ENCODE data around the gene SCAPER.

Gene SCAPER

GRCh38 chr15:76667943-76668715 is 237.0 kb downstream of the SCAPER start:
- ChIA-PET CTCF (no interaction called here), POLR2A (no interaction called here)
- DNase-seq (ENCODE audit: extremely low spot score): no peak
- TF ChIP-seq, protein P1, sequence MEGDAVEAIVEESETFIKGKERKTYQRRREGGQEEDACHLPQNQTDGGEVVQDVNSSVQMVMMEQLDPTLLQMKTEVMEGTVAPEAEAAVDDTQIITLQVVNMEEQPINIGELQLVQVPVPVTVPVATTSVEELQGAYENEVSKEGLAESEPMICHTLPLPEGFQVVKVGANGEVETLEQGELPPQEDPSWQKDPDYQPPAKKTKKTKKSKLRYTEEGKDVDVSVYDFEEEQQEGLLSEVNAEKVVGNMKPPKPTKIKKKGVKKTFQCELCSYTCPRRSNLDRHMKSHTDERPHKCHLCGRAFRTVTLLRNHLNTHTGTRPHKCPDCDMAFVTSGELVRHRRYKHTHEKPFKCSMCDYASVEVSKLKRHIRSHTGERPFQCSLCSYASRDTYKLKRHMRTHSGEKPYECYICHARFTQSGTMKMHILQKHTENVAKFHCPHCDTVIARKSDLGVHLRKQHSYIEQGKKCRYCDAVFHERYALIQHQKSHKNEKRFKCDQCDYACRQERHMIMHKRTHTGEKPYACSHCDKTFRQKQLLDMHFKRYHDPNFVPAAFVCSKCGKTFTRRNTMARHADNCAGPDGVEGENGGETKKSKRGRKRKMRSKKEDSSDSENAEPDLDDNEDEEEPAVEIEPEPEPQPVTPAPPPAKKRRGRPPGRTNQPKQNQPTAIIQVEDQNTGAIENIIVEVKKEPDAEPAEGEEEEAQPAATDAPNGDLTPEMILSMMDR (IDR thresholded peaks at IDR 0.05; ENCODE audit: control extremely low read depth, extremely low read depth, low read depth, missing control alignments): no peak

DNA sequence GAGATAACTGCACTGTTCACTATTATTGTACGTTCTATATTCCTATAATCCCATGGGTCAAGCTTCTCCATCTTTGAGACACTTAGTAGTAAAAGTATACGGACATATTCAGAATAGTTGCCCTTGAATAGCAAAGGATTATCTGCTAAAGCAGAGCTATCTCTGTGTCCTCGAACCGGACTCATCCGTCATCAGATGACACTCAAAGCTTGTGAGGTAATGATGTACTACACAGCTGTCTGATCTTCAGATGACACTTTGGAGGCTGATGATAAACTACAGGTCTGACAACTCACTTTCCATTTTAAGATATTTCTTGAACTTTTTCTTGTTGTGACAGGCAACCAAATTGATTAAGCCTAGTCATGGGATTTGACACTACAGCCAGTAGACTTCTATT is 240.2 kb downstream of the SCAPER start:
- ChIA-PET CTCF (interaction anchor here (1.1 kb wide), 1 partner anchor 18 kb away, joined by 3 read pairs; no protein-coding TSS in a partner anchor), POLR2A (no interaction called here)
- DNase-seq (ENCODE audit: extremely low spot score): no peak
- TF ChIP-seq, protein P1 (IDR thresholded peaks at IDR 0.05; ENCODE audit: control extremely low read depth, extremely low read depth, low read depth, missing control alignments): no peak

GRCh38 chr15:76664411-76664810 is 240.7 kb downstream of the SCAPER start:
- TF ChIP-seq, protein P1 (IDR thresholded peaks at IDR 0.05; ENCODE audit: control extremely low read depth, extremely low read depth, low read depth, missing control alignments): no peak
- CTCF ChIA-PET: interaction anchor here (1.1 kb wide), 1 partner anchor 18 kb away, joined by 3 read pairs; no protein-coding TSS in a partner anchor
- POLR2A ChIA-PET: no interaction called here
- DNase-seq (ENCODE audit: extremely low spot score): no peak

GRCh38 chr15:76663529-76663928 is 241.6 kb downstream of the SCAPER start:
- POLR2A ChIA-PET: no interaction called here
- TF ChIP-seq, protein P1 (IDR thresholded peaks at IDR 0.05; ENCODE audit: control extremely low read depth, extremely low read depth, low read depth, missing control alignments): no peak
- CTCF ChIA-PET: no interaction called here
- DNase-seq (ENCODE audit: extremely low spot score): no peak

GRCh38 chr15:76648732-76649444 is 256.3 kb downstream of the SCAPER start:
- POLR2A ChIA-PET: no interaction called here
- DNase-seq (ENCODE audit: extremely low spot score): no peak
- CTCF ChIA-PET: no interaction called here
- TF ChIP-seq, protein P1 (IDR thresholded peaks at IDR 0.05; ENCODE audit: control extremely low read depth, extremely low read depth, low read depth, missing control alignments): no peak

GRCh38 chr15:76647612-76648011 is 257.5 kb downstream of the SCAPER start:
- CTCF ChIA-PET: interaction anchor here (0.9 kb wide), 1 partner anchor 13 kb away, joined by 3 read pairs; no protein-coding TSS in a partner anchor

More at GRCh38 chr15:76647612-76648011, 257.5 kb downstream of the SCAPER start:
- DNase-seq (ENCODE audit: extremely low spot score): no peak
- TF ChIP-seq, protein P1 (IDR thresholded peaks at IDR 0.05; ENCODE audit: control extremely low read depth, extremely low read depth, low read depth, missing control alignments): no peak
- POLR2A ChIA-PET: no interaction called here
